Measurements from ENCODE around the gene DLG4.

Gene DLG4

GRCh38 chr17:7252176-7253043 is 32.8 kb upstream of the DLG4 start, which contains the start of gene ELP5 (continued):
- TF ChIP-seq ZNF677 (tag by site-specific recombination; IDR thresholded peaks at IDR 0.05) = no peak
- peak; percentile 28; the same call in 1 of the 2 replicates for TF ChIP-seq IKZF3 (tag by site-specific recombination; IDR thresholded peaks at IDR 0.05)
- TF ChIP-seq ZBTB20 (tag by site-specific recombination; IDR thresholded peaks at IDR 0.05) = peak; percentile 79; the same call in 1 of the 2 replicates
- TF ChIP-seq SCRT2 (tag by site-specific recombination; IDR thresholded peaks at IDR 0.05) = 0 out of 2 replicates have a peak, but pooled peaks have one; percentile 56
- TF ChIP-seq ZBTB1 (tag by site-specific recombination; IDR thresholded peaks at IDR 0.05) = no peak
- peak; percentile 91 for TF ChIP-seq ZBTB7A (tag by site-specific recombination; IDR thresholded peaks at IDR 0.05; ENCODE audit: low read depth)
- peak; percentile 46; the same call in 1 of the 2 replicates for TF ChIP-seq ZNF391 (tag by site-specific recombination; IDR thresholded peaks at IDR 0.05; ENCODE audit: borderline replicate concordance, low read depth)
- peak; percentile 82 for TF ChIP-seq ZXDB (tag by site-specific recombination; IDR thresholded peaks at IDR 0.05)
- TF ChIP-seq ZEB2 (tag by site-specific recombination; IDR thresholded peaks at IDR 0.05) = peak; percentile 92
- TF ChIP-seq BCL11B (tag by site-specific recombination; IDR thresholded peaks at IDR 0.05; ENCODE audit: low read depth) = peak; percentile 83; the same call in 1 of the 2 replicates
- TF ChIP-seq HOXD13 (CRISPR knock-in tag; IDR thresholded peaks at IDR 0.05; ENCODE audit: borderline replicate concordance) = no peak
- no peak for TF ChIP-seq ZNF658 (tag by site-specific recombination; IDR thresholded peaks at IDR 0.05)
- TF ChIP-seq ZNF416 (tag by site-specific recombination; IDR thresholded peaks at IDR 0.05) = no peak
- peak; percentile 48 for TF ChIP-seq YY2 (tag by site-specific recombination; IDR thresholded peaks at IDR 0.05)
- TF ChIP-seq ZNF341 (tag by site-specific recombination; IDR thresholded peaks at IDR 0.05; ENCODE audit: low read depth) = peak; percentile 93
- TF ChIP-seq PATZ1 (tag by site-specific recombination; IDR thresholded peaks at IDR 0.05) = peak; percentile 100
- TF ChIP-seq ZNF596 (tag by site-specific recombination; IDR thresholded peaks at IDR 0.05) = 0 out of 2 replicates have a peak, but pooled peaks have one; percentile 25
- TF ChIP-seq ZNF692 (tag by site-specific recombination; IDR thresholded peaks at IDR 0.05) = peak; percentile 96
- TF ChIP-seq, protein P1, sequence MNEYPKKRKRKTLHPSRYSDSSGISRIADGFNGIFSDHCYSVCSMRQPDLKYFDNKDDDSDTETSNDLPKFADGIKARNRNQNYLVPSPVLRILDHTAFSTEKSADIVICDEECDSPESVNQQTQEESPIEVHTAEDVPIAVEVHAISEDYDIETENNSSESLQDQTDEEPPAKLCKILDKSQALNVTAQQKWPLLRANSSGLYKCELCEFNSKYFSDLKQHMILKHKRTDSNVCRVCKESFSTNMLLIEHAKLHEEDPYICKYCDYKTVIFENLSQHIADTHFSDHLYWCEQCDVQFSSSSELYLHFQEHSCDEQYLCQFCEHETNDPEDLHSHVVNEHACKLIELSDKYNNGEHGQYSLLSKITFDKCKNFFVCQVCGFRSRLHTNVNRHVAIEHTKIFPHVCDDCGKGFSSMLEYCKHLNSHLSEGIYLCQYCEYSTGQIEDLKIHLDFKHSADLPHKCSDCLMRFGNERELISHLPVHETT (tag by site-specific recombination; IDR thresholded peaks at IDR 0.05) = peak; percentile 90
- TF ChIP-seq, protein P2, sequence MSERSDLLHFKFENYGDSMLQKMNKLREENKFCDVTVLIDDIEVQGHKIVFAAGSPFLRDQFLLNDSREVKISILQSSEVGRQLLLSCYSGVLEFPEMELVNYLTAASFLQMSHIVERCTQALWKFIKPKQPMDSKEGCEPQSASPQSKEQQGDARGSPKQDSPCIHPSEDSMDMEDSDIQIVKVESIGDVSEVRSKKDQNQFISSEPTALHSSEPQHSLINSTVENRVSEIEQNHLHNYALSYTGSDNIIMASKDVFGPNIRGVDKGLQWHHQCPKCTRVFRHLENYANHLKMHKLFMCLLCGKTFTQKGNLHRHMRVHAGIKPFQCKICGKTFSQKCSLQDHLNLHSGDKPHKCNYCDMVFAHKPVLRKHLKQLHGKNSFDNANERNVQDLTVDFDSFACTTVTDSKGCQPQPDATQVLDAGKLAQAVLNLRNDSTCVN (tag by site-specific recombination; optimal IDR thresholded peaks at IDR 0.05) = peak; percentile 57
- TF ChIP-seq ZNF280D (tag by site-specific recombination; IDR thresholded peaks at IDR 0.05) = no peak
- peak; percentile 87 for TF ChIP-seq ZNF76 (tag by site-specific recombination; IDR thresholded peaks at IDR 0.05; ENCODE audit: borderline replicate concordance, low read depth)
- no peak for TF ChIP-seq ZNF174 (tag by site-specific recombination; IDR thresholded peaks at IDR 0.05)
- TF ChIP-seq SP2 (tag by site-specific recombination; IDR thresholded peaks at IDR 0.05) = peak; percentile 25; the same call in 1 of the 2 replicates
- TF ChIP-seq SP7 (tag by site-specific recombination; IDR thresholded peaks at IDR 0.05) = peak; percentile 85
- TF ChIP-seq ZBTB17 (tag by site-specific recombination; IDR thresholded peaks at IDR 0.05) = peak; percentile 99
- peak; percentile 95 for TF ChIP-seq ZNF561 (tag by site-specific recombination; IDR thresholded peaks at IDR 0.05; ENCODE audit: borderline replicate concordance)
- no peak for TF ChIP-seq ZNF426 (tag by site-specific recombination; IDR thresholded peaks at IDR 0.05)
- peak; percentile 41; the same call in 1 of the 2 replicates for TF ChIP-seq ZNF843 (tag by site-specific recombination; IDR thresholded peaks at IDR 0.05)

Data from HEK293 (cell line).